ENCODE measurements around the gene TOE1. TPM values are rescaled to one million over a fixed set of nuclear protein-coding genes. Genes with fewer than 3 reads are reported as not detected.

Gene TOE1
- total and polyA plus RNA-seq, 2 donors (not counting 1 experiment from before 2014, with no cell fraction given), result 24.7 to 28.6 TPM

DNA sequence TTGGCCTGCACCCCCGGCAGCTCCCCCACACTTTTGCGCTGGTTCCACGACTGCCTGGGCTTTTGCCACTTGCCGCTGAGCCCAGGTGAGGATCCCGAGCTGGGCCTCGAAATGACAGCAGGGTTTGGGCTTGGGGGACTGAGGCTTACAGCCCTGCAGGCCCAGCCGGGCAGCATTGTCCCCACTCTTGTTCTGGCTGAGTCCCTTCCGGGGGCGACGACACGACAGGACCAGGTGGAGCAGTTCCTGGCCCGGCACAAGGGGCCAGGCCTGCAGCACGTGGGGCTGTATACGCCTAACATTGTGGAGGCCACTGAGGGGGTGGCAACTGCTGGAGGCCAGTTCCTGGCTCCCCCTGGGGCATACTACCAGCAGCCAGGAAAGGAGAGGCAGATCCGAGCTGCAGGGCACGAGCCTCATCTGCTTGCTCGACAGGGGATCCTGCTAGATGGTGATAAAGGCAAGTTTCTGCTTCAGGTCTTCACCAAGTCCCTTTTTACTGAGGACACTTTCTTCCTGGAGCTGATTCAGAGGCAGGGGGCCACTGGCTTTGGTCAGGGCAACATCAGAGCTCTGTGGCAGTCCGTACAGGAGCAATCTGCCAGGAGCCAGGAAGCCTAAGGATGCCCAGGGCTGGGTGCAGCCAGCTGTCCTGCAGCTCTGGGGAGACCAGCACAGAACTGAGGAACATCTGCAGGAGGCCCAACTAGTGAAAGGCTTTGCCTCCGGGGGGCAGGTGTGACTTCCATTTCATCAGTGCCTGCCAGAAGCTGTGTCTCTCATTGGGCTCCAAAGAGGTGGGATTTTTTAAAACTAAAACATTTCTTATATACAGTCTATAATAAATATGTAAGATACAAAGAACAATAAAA, 12.1 kb upstream of the TOE1 start:
- peaks cover 0 to 5% (median 2%) of the 10 kb centered on the region in 4 experiments for H3K27me3 ChIP-seq (replicated peaks in 1 of 4; ENCODE audit: control extremely low read depth in 1 of 4, control insufficient read depth in 3 of 4, insufficient read depth in 4 of 4, low read length in 3 of 4)
- Mint-ChIP-seq H3K27me3 (no peaks in the 10 kb centered on the region), H3K4me3 (peak overlapping the region; percentile 89), H3K27ac (peak overlapping the region; percentile 15), H3K4me1 (peaks cover 13% of the 10 kb centered on the region), H3K9me3 (ENCODE audit: insufficient read depth) (no peaks in the 10 kb centered on the region)
- ChIA-PET CTCF (interaction anchor here (0.9 to 2.0 kb wide), 2 partner anchors 18 to 24 kb away, joined by 3 to 7 read pairs; no protein-coding TSS in a partner anchor), POLR2A (interaction anchor here (0.8 to 4.1 kb wide), 4 partner anchors 12 to 24 kb away, joined by 3 to 18 read pairs (median 6); partner anchors contain the start of genes MUTYH and TOE1)
- H4K20me1 ChIP-seq (ENCODE audit: control insufficient read depth, insufficient read depth, low read length, poor library complexity, severe bottlenecking), result no peaks in the 10 kb centered on the region
- H3K4me1 ChIP-seq (ENCODE audit: control insufficient read depth in 2 of 2, insufficient read depth in 2 of 2, low read length in 2 of 2), result peaks cover 8 to 20% of the 10 kb centered on the region in 2 donors
- peak overlapping the region; percentile 95 for H2AFZ ChIP-seq (ENCODE audit: insufficient read depth, low read depth, low read length, poor library complexity, severe bottlenecking)
- peak; percentile 20 for DNase-seq
- no peak overlapping the region for H3K27ac ChIP-seq (ENCODE audit: low read length in 2 of 2)
- peak overlapping the region; percentile 93 for H3K4me2 ChIP-seq (replicated peaks; ENCODE audit: low read depth, low read length, poor library complexity, severe bottlenecking)
- no peak for ATAC-seq (ENCODE audit: low read depth)
- H3K79me2 ChIP-seq (ENCODE audit: control insufficient read depth, insufficient read depth, low read length), result no peaks in the 10 kb centered on the region
- H3K36me3 ChIP-seq (replicated peaks in 1 of 2; ENCODE audit: control extremely low read depth in 1 of 2, control insufficient read depth in 1 of 2, extremely low read depth in 1 of 2, insufficient read depth in 2 of 2, low read length in 1 of 2), result peaks cover 0 to 24% of the 10 kb centered on the region in 2 experiments
- TF ChIP-seq, protein P1, sequence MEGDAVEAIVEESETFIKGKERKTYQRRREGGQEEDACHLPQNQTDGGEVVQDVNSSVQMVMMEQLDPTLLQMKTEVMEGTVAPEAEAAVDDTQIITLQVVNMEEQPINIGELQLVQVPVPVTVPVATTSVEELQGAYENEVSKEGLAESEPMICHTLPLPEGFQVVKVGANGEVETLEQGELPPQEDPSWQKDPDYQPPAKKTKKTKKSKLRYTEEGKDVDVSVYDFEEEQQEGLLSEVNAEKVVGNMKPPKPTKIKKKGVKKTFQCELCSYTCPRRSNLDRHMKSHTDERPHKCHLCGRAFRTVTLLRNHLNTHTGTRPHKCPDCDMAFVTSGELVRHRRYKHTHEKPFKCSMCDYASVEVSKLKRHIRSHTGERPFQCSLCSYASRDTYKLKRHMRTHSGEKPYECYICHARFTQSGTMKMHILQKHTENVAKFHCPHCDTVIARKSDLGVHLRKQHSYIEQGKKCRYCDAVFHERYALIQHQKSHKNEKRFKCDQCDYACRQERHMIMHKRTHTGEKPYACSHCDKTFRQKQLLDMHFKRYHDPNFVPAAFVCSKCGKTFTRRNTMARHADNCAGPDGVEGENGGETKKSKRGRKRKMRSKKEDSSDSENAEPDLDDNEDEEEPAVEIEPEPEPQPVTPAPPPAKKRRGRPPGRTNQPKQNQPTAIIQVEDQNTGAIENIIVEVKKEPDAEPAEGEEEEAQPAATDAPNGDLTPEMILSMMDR (IDR thresholded peaks at IDR 0.05), result no peak
- TF ChIP-seq EZH2 (IDR thresholded peaks at IDR 0.05; ENCODE audit: borderline replicate concordance, insufficient read depth, low read depth, low read length, poor library complexity, severe bottlenecking), result no peak
- WGBS (ENCODE audit: insufficient coverage), result 70% methylated on average over 18 of the region's 19 CpGs
- peak overlapping the region in 4 of 5 experiments; percentile 54 to 70 (median 64) for H3K4me3 ChIP-seq (ENCODE audit: control extremely low read depth in 1 of 5, extremely low read depth in 1 of 5, insufficient read depth in 1 of 5, low read depth in 2 of 5, low read length in 4 of 5)
- H3K9ac ChIP-seq (ENCODE audit: low read length), result peak overlapping the region; percentile 69
- intact Hi-C loops (cut with micrococcal nuclease), result loop anchor here (5.0 kb wide), 1 partner anchor 474 kb away; the partner anchor contains the start of gene MAST2
- H3K9me3 ChIP-seq (ENCODE audit: control extremely low read depth in 1 of 3, control insufficient read depth in 2 of 3, insufficient read depth in 1 of 3, low read length in 2 of 3), result no peaks in the 10 kb centered on the region
